Activated CD4-positive, alpha-beta T cell treated with anti-CD3 and anti-CD28 coated beads, Interleukin-2, amount 50 U/mL, for 4 hours (primary cell): Measurements from ENCODE around the gene NLRP1.

Source experiments
- DNase-seq, 2 experiments: peaks; one replicate each; pipeline ENCODE4 v3.0.0-alpha.2; 2020

The NLRP1 gene

GRCh38 chr17:5553479-5553878, 30.8 kb downstream of the NLRP1 start:
- DNase-seq: no peak

GRCh38 chr17:5552841-5553240, 31.5 kb downstream of the NLRP1 start:
- DNase-seq: no peak

GRCh38 chr17:5545051-5545987, 39.0 kb downstream of the NLRP1 start:
- DNase-seq: no peak

- no peak for DNase-seq
Measured at GRCh38 chr17:5544115-5544514, 40.2 kb downstream of the NLRP1 start.

GRCh38 chr17:5541610-5542202, 42.6 kb downstream of the NLRP1 start:
- no peak for DNase-seq

GRCh38 chr17:5540321-5540720, 44.0 kb downstream of the NLRP1 start:
- no peak for DNase-seq

- DNase-seq: no peak
Measured at GRCh38 chr17:5539286-5539685, 45.0 kb downstream of the NLRP1 start.

- no peak for DNase-seq
Measured at GRCh38 chr17:5536866-5537650, 47.3 kb downstream of the NLRP1 start.

GRCh38 chr17:5535436-5535835, 48.9 kb downstream of the NLRP1 start:
- no peak for DNase-seq

GRCh38 chr17:5533486-5534315, 50.6 kb downstream of the NLRP1 start:
- no peak for DNase-seq

- no peak for DNase-seq
Measured at GRCh38 chr17:5532581-5532980, 51.7 kb downstream of the NLRP1 start.

- DNase-seq: no peak
Measured at GRCh38 chr17:5531085-5531418, 53.3 kb downstream of the NLRP1 start.

- DNase-seq: no peak
Measured at GRCh38 chr17:5530265-5531084, 53.8 kb downstream of the NLRP1 start.

- DNase-seq: no peak
Measured at GRCh38 chr17:5527601-5528250, 56.6 kb downstream of the NLRP1 start.

- DNase-seq: peak; percentile 35 to 45
Measured at GRCh38 chr17:5526821-5527598, 57.3 kb downstream of the NLRP1 start.

- DNase-seq: no peak
Measured at GRCh38 chr17:5523249-5523648, 61.1 kb downstream of the NLRP1 start.

- no peak for DNase-seq
Measured at GRCh38 chr17:5522476-5522875, 61.8 kb downstream of the NLRP1 start.

GRCh38 chr17:5516060-5516792, 68.1 kb downstream of the NLRP1 start:
- no peak for DNase-seq

- DNase-seq: no peak
Measured at GRCh38 chr17:5514976-5515375, 69.3 kb downstream of the NLRP1 start.

GRCh38 chr17:5513628-5514027, 70.7 kb downstream of the NLRP1 start:
- no peak for DNase-seq
